ENCODE data around the gene CLPSL2.

The CLPSL2 gene

DNA sequence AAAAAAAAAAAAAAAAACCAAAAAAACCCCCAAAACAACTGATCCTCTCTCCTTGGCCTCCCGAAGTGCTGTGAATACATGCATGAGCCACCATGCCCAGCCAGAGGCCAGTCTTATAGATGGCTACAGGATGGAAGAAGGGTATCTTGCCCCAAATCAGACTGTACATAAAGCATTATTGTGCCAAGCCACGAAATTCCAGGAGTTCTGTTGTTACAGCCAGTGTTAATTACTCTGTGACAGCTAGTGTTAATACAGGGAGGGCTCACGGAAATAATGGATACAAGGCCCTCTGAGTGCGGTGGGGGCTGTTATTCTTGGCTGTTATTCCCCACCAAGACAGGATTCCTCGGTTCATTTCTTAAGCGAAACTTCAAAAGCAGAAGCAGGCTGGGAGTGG lies 1.4 kb upstream of the CLPSL2 start:
- no peak overlapping the region for H3K9ac ChIP-seq (ENCODE audit: insufficient read length)
- no peak overlapping the region for H3K27ac ChIP-seq
- H3K4me3 ChIP-seq = no peak overlapping the region
- no peaks in the 10 kb centered on the region for H3K36me3 ChIP-seq (ENCODE audit: insufficient read depth, low read length)
- DNase-seq (ENCODE audit: low read depth, low spot score) = no peak
- no peak for TF ChIP-seq POLR2AphosphoS5 (IDR thresholded peaks at IDR 0.05; ENCODE audit: borderline replicate concordance, low read depth, low read length)
- no peak for TF ChIP-seq FOXP2 (optimal IDR thresholded peaks at IDR 0.05; ENCODE audit: control extremely low read depth, extremely low read length, insufficient read depth)
- TF ChIP-seq EZH2 (IDR thresholded peaks at IDR 0.05) = no peak
- no peaks in the 10 kb centered on the region for H3K9me3 ChIP-seq (ENCODE audit: low read depth, low read length)

GRCh38 chr6:35777356-35778102 lies 1.1 kb downstream of the CLPSL2 start:
- TF ChIP-seq EZH2 (IDR thresholded peaks at IDR 0.05) (no peak), FOXP2 (optimal IDR thresholded peaks at IDR 0.05; ENCODE audit: control extremely low read depth, extremely low read length, insufficient read depth) (no peak), POLR2AphosphoS5 (IDR thresholded peaks at IDR 0.05; ENCODE audit: borderline replicate concordance, low read depth, low read length) (no peak)
- no peaks in the 10 kb centered on the region for H3K9me3 ChIP-seq (ENCODE audit: low read depth, low read length)
- no peak overlapping the region for H3K4me3 ChIP-seq
- H3K27ac ChIP-seq = no peak overlapping the region
- H3K36me3 ChIP-seq (ENCODE audit: insufficient read depth, low read length) = no peaks in the 10 kb centered on the region
- no peak overlapping the region for H3K9ac ChIP-seq (ENCODE audit: insufficient read length)
- DNase-seq (ENCODE audit: low read depth, low spot score) = no peak

DNA sequence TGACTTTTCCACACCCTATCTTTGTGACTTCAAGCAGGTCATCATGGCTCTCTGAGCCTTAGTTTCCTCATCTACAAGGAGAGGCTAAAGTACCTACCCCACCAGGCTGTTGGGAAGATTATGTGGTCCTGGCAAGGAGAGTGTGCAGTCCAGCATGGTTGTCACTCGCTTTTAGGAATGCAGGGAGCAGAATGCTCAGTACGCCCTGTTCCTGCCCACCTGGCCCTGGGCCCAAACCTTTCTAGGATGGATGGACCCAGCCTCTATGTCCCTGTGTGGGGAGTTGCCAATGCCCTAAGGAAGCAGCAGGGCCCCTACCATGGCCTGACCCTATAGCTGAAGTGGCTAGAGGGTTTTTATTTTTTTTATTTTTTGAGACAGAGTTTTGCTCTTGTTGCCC lies 2.0 kb downstream of the CLPSL2 start:
- Histone ChIP-seq H3K9ac (ENCODE audit: insufficient read length) (no peak overlapping the region), H3K27ac (no peak overlapping the region), H3K36me3 (ENCODE audit: insufficient read depth, low read length) (no peaks in the 10 kb centered on the region), H3K9me3 (ENCODE audit: low read depth, low read length) (no peaks in the 10 kb centered on the region), H3K4me3 (no peak overlapping the region)
- TF ChIP-seq EZH2 (IDR thresholded peaks at IDR 0.05) = no peak
- no peak for TF ChIP-seq POLR2AphosphoS5 (IDR thresholded peaks at IDR 0.05; ENCODE audit: borderline replicate concordance, low read depth, low read length)
- no peak for TF ChIP-seq FOXP2 (optimal IDR thresholded peaks at IDR 0.05; ENCODE audit: control extremely low read depth, extremely low read length, insufficient read depth)
- no peak for DNase-seq (ENCODE audit: low read depth, low spot score)

- H3K36me3 ChIP-seq (ENCODE audit: insufficient read depth, low read length) = no peaks in the 10 kb centered on the region
- H3K9me3 ChIP-seq (ENCODE audit: low read depth, low read length) = no peaks in the 10 kb centered on the region
- no peak within 1 kb of the TSS for H3K27ac ChIP-seq
- no peak within 1 kb of the TSS for H3K9ac ChIP-seq (ENCODE audit: insufficient read length)
- no peak for DNase-seq (ENCODE audit: low read depth, low spot score)
- H3K4me3 ChIP-seq = no peak within 1 kb of the TSS
- TF ChIP-seq POLR2AphosphoS5 (IDR thresholded peaks at IDR 0.05; ENCODE audit: borderline replicate concordance, low read depth, low read length) = no peak
- no peak for TF ChIP-seq FOXP2 (optimal IDR thresholded peaks at IDR 0.05; ENCODE audit: control extremely low read depth, extremely low read length, insufficient read depth)
- no peak for TF ChIP-seq EZH2 (IDR thresholded peaks at IDR 0.05)
These were observed 4.3 kb downstream of the CLPSL2 start, which contains the start of gene CLPSL1 for GRCh38 chr6:35780719-35781118. CLPSL1 (plus strand) TSS chr6:35781019; CDS start chr6:35781111, 92 bp downstream.

- H3K9me3 ChIP-seq (ENCODE audit: low read depth, low read length) = no peaks in the 10 kb centered on the region
- H3K9ac ChIP-seq (ENCODE audit: insufficient read length) = no peak overlapping the region
- TF ChIP-seq FOXP2 (optimal IDR thresholded peaks at IDR 0.05; ENCODE audit: control extremely low read depth, extremely low read length, insufficient read depth) (no peak), EZH2 (IDR thresholded peaks at IDR 0.05) (no peak), POLR2AphosphoS5 (IDR thresholded peaks at IDR 0.05; ENCODE audit: borderline replicate concordance, low read depth, low read length) (no peak)
- no peak for DNase-seq (ENCODE audit: low read depth, low spot score)
- no peaks in the 10 kb centered on the region for H3K36me3 ChIP-seq (ENCODE audit: insufficient read depth, low read length)
- H3K27ac ChIP-seq = no peak overlapping the region
- H3K4me3 ChIP-seq = no peak overlapping the region
These were observed 4.9 kb downstream of the CLPSL2 start for GRCh38 chr6:35781290-35781689.

DNA sequence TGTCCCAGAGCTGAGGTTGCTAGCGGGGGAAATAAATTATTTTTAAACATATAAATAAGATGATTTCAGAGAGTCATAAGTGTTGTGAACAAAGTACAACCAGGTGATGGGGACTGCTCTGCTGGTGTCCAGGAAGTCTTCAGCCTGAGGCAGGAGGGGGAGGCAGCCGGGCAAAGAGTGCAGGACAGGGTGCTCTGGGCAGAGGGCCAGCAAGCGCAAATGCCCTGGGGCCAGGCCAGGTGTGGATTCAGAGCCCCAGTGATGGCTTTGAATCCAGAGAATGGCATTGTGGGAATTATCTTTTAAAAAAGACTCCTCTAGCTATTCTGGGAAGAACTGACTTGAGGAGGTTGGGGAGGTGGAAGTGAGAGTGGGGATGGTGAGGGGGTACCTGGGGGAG lies 6.0 kb downstream of the CLPSL2 start:
- no peak for DNase-seq (ENCODE audit: low read depth, low spot score)
- no peak overlapping the region for H3K27ac ChIP-seq
- H3K36me3 ChIP-seq (ENCODE audit: insufficient read depth, low read length) = no peaks in the 10 kb centered on the region
- no peaks in the 10 kb centered on the region for H3K9me3 ChIP-seq (ENCODE audit: low read depth, low read length)
- no peak overlapping the region for H3K9ac ChIP-seq (ENCODE audit: insufficient read length)
- no peak overlapping the region for H3K4me3 ChIP-seq
- TF ChIP-seq FOXP2 (optimal IDR thresholded peaks at IDR 0.05; ENCODE audit: control extremely low read depth, extremely low read length, insufficient read depth) = no peak
- no peak for TF ChIP-seq POLR2AphosphoS5 (IDR thresholded peaks at IDR 0.05; ENCODE audit: borderline replicate concordance, low read depth, low read length)
- no peak for TF ChIP-seq EZH2 (IDR thresholded peaks at IDR 0.05)

GRCh38 chr6:35784200-35784599 lies 7.8 kb downstream of the CLPSL2 start:
- H3K27ac ChIP-seq = no peak overlapping the region
- H3K9me3 ChIP-seq (ENCODE audit: low read depth, low read length) = no peaks in the 10 kb centered on the region
- H3K4me3 ChIP-seq = no peak overlapping the region
- no peak for DNase-seq (ENCODE audit: low read depth, low spot score)
- TF ChIP-seq EZH2 (IDR thresholded peaks at IDR 0.05) (no peak), POLR2AphosphoS5 (IDR thresholded peaks at IDR 0.05; ENCODE audit: borderline replicate concordance, low read depth, low read length) (no peak), FOXP2 (optimal IDR thresholded peaks at IDR 0.05; ENCODE audit: control extremely low read depth, extremely low read length, insufficient read depth) (no peak)
- no peaks in the 10 kb centered on the region for H3K36me3 ChIP-seq (ENCODE audit: insufficient read depth, low read length)
- no peak overlapping the region for H3K9ac ChIP-seq (ENCODE audit: insufficient read length)

- no peak for TF ChIP-seq POLR2AphosphoS5 (IDR thresholded peaks at IDR 0.05; ENCODE audit: borderline replicate concordance, low read depth, low read length)
- no peak for TF ChIP-seq EZH2 (IDR thresholded peaks at IDR 0.05)
- TF ChIP-seq FOXP2 (optimal IDR thresholded peaks at IDR 0.05; ENCODE audit: control extremely low read depth, extremely low read length, insufficient read depth) = no peak
- no peaks in the 10 kb centered on the region for H3K36me3 ChIP-seq (ENCODE audit: insufficient read depth, low read length)
- H3K9me3 ChIP-seq (ENCODE audit: low read depth, low read length) = no peaks in the 10 kb centered on the region
- no peak for DNase-seq (ENCODE audit: low read depth, low spot score)
- no peak overlapping the region; the same call in 1 of the 2 replicates for H3K4me3 ChIP-seq
- no peak overlapping the region for H3K27ac ChIP-seq
- no peak overlapping the region for H3K9ac ChIP-seq (ENCODE audit: insufficient read length)
These were observed 9.9 kb downstream of the CLPSL2 start for GRCh38 chr6:35786272-35786671.

All from SK-N-MC (cell line).